OCI-LY3 (cell line): ENCODE measurements around the gene FOSL1.

Source experiments
- CTCF ChIP-seq: fragments of 200-600, 300-600 bp; sonication (generic); IDR thresholded peaks from 2 replicates; pipeline ENCODE4 v1.5.1; 2014; ENCODE audit warnings: antibody characterized with exemption, low read length, low read depth
- EZH2phosphoT487 ChIP-seq: fragments of 200-600 bp; shearing (Covaris generic); IDR thresholded peaks from 2 replicates; pipeline ENCODE4 v1.6.1; 2018; ENCODE audit warnings: antibody characterized with exemption, mixed run types, low read depth

DNA sequence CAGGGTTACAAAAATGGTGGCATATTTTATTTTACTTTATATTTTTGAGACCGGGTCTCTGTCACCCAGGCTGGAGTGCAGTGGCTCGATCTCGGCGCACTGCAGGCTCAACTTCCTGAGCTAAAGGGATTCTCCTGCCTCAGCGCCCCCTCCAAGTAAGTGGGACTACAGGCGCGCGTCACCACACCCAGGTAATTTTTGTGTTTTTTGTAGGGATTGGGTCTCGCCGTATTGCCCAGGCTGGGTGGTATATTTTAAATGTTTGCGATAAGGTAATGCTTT, 652 bp upstream of the FOSL1 start:
- TF ChIP-seq CTCF = no peak
- no peak for TF ChIP-seq EZH2phosphoT487
